Measurements from ENCODE around the gene SLC35G3. TPM values are rescaled to one million over a fixed set of nuclear protein-coding genes. Genes with fewer than 3 reads are reported as not detected.
"Not testable (repeated sequence)": the region's sequence is repeated elsewhere in the genome, so short reads cannot be mapped to it uniquely, and the experiment has no call there.

SLC35G3 gene
- polyA plus RNA-seq, 1 donor from 2014 or later: not detected

GRCh38 chr17:35152421-35153140 lies 41.6 kb downstream of the SLC35G3 start:
- H3K4me3 ChIP-seq (ENCODE audit: low read length): no peak overlapping the region
- H3K9me2 ChIP-seq (ENCODE audit: insufficient read depth, low read length): no peaks in the 10 kb centered on the region
- H3K27me3 ChIP-seq (ENCODE audit: insufficient read depth, low read depth, low read length): no peaks in the 10 kb centered on the region
- H3K4me2 ChIP-seq (ENCODE audit: low read length): no peak overlapping the region
- H3K79me2 ChIP-seq (replicated peaks; ENCODE audit: insufficient read depth, low read length): no peaks in the 10 kb centered on the region
- H3K27ac ChIP-seq (ENCODE audit: low read length): no peak overlapping the region
- H4K20me1 ChIP-seq (ENCODE audit: insufficient read depth): no peaks in the 10 kb centered on the region
- H2AFZ ChIP-seq (ENCODE audit: low read depth, low read length): no peak overlapping the region
- H3K9ac ChIP-seq (ENCODE audit: low read length): no peak overlapping the region
- no peak for TF ChIP-seq MXI1 (conservative IDR thresholded peaks at IDR 0.05; ENCODE audit: poor library complexity, severe bottlenecking)
- TF ChIP-seq EZH2 (IDR thresholded peaks at IDR 0.05; ENCODE audit: borderline replicate concordance, insufficient read depth, low read length, poor library complexity, severe bottlenecking): no peak
- TF ChIP-seq EP300 (conservative IDR thresholded peaks at IDR 0.05; ENCODE audit: poor library complexity, severe bottlenecking): no peak
- TF ChIP-seq SMC3 (conservative IDR thresholded peaks at IDR 0.05; ENCODE audit: poor library complexity): no peak
- TF ChIP-seq, protein P1, sequence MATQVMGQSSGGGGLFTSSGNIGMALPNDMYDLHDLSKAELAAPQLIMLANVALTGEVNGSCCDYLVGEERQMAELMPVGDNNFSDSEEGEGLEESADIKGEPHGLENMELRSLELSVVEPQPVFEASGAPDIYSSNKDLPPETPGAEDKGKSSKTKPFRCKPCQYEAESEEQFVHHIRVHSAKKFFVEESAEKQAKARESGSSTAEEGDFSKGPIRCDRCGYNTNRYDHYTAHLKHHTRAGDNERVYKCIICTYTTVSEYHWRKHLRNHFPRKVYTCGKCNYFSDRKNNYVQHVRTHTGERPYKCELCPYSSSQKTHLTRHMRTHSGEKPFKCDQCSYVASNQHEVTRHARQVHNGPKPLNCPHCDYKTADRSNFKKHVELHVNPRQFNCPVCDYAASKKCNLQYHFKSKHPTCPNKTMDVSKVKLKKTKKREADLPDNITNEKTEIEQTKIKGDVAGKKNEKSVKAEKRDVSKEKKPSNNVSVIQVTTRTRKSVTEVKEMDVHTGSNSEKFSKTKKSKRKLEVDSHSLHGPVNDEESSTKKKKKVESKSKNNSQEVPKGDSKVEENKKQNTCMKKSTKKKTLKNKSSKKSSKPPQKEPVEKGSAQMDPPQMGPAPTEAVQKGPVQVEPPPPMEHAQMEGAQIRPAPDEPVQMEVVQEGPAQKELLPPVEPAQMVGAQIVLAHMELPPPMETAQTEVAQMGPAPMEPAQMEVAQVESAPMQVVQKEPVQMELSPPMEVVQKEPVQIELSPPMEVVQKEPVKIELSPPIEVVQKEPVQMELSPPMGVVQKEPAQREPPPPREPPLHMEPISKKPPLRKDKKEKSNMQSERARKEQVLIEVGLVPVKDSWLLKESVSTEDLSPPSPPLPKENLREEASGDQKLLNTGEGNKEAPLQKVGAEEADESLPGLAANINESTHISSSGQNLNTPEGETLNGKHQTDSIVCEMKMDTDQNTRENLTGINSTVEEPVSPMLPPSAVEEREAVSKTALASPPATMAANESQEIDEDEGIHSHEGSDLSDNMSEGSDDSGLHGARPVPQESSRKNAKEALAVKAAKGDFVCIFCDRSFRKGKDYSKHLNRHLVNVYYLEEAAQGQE (IDR thresholded peaks at IDR 0.05; ENCODE audit: borderline replicate concordance): no peak
- TF ChIP-seq POLR2AphosphoS5 (IDR thresholded peaks at IDR 0.05): no peak
- no peaks in the 10 kb centered on the region for H3K9me3 ChIP-seq (ENCODE audit: low read length)
- H3K36me3 ChIP-seq (ENCODE audit: insufficient read depth, low read length): no peaks in the 10 kb centered on the region
- H3F3A ChIP-seq (ENCODE audit: insufficient read depth, low read length, poor library complexity, severe bottlenecking): no peaks in the 10 kb centered on the region

GRCh38 chr17:35151080-35151479 lies 43.1 kb downstream of the SLC35G3 start:
- H3K36me3 ChIP-seq (ENCODE audit: insufficient read depth, low read length); H3K27me3 ChIP-seq (ENCODE audit: insufficient read depth, low read depth, low read length); H3K79me2 ChIP-seq (replicated peaks; ENCODE audit: insufficient read depth, low read length); H3F3A ChIP-seq (ENCODE audit: insufficient read depth, low read length, poor library complexity, severe bottlenecking); H3K9ac ChIP-seq (ENCODE audit: low read length); H3K9me3 ChIP-seq (ENCODE audit: low read length); H3K9me2 ChIP-seq (ENCODE audit: insufficient read depth, low read length); H3K4me2 ChIP-seq (ENCODE audit: low read length); H3K4me3 ChIP-seq (ENCODE audit: low read length); H3K27ac ChIP-seq (ENCODE audit: low read length); H4K20me1 ChIP-seq (ENCODE audit: insufficient read depth); H2AFZ ChIP-seq (ENCODE audit: low read depth, low read length): not testable (repeated sequence)

- no peak overlapping the region for H3K4me3 ChIP-seq (ENCODE audit: low read length)
- no peaks in the 10 kb centered on the region for H3K79me2 ChIP-seq (replicated peaks; ENCODE audit: insufficient read depth, low read length)
- H3K27ac ChIP-seq (ENCODE audit: low read length): no peak overlapping the region
- H3K4me2 ChIP-seq (ENCODE audit: low read length): no peak overlapping the region
- TF ChIP-seq EP300 (conservative IDR thresholded peaks at IDR 0.05; ENCODE audit: poor library complexity, severe bottlenecking): no peak
- no peak for TF ChIP-seq POLR2AphosphoS5 (IDR thresholded peaks at IDR 0.05)
- no peak for TF ChIP-seq EZH2 (IDR thresholded peaks at IDR 0.05; ENCODE audit: borderline replicate concordance, insufficient read depth, low read length, poor library complexity, severe bottlenecking)
- TF ChIP-seq SMC3 (conservative IDR thresholded peaks at IDR 0.05; ENCODE audit: poor library complexity): no peak
- TF ChIP-seq RAD21 (conservative IDR thresholded peaks at IDR 0.05): no peak
- TF ChIP-seq TAF1 (IDR thresholded peaks at IDR 0.05; ENCODE audit: low read depth): no peak
- TF ChIP-seq, protein P2, sequence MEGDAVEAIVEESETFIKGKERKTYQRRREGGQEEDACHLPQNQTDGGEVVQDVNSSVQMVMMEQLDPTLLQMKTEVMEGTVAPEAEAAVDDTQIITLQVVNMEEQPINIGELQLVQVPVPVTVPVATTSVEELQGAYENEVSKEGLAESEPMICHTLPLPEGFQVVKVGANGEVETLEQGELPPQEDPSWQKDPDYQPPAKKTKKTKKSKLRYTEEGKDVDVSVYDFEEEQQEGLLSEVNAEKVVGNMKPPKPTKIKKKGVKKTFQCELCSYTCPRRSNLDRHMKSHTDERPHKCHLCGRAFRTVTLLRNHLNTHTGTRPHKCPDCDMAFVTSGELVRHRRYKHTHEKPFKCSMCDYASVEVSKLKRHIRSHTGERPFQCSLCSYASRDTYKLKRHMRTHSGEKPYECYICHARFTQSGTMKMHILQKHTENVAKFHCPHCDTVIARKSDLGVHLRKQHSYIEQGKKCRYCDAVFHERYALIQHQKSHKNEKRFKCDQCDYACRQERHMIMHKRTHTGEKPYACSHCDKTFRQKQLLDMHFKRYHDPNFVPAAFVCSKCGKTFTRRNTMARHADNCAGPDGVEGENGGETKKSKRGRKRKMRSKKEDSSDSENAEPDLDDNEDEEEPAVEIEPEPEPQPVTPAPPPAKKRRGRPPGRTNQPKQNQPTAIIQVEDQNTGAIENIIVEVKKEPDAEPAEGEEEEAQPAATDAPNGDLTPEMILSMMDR (IDR thresholded peaks at IDR 0.05; ENCODE audit: poor library complexity, severe bottlenecking): no peak
- no peak for TF ChIP-seq MXI1 (conservative IDR thresholded peaks at IDR 0.05; ENCODE audit: poor library complexity, severe bottlenecking)
- TF ChIP-seq, protein P1 (IDR thresholded peaks at IDR 0.05; ENCODE audit: borderline replicate concordance): no peak
- H3K9me2 ChIP-seq (ENCODE audit: insufficient read depth, low read length): no peaks in the 10 kb centered on the region
- H3F3A ChIP-seq (ENCODE audit: insufficient read depth, low read length, poor library complexity, severe bottlenecking): no peaks in the 10 kb centered on the region
- H2AFZ ChIP-seq (ENCODE audit: low read depth, low read length): no peak overlapping the region
- H4K20me1 ChIP-seq (ENCODE audit: insufficient read depth): no peaks in the 10 kb centered on the region
- no peaks in the 10 kb centered on the region for H3K27me3 ChIP-seq (ENCODE audit: insufficient read depth, low read depth, low read length)
- H3K9me3 ChIP-seq (ENCODE audit: low read length): no peaks in the 10 kb centered on the region
- H3K36me3 ChIP-seq (ENCODE audit: insufficient read depth, low read length): no peaks in the 10 kb centered on the region
- H3K9ac ChIP-seq (ENCODE audit: low read length): no peak overlapping the region
Observed at GRCh38 chr17:35149941-35150340, 44.3 kb downstream of the SLC35G3 start.

Data from neural cell (in vitro differentiated cells).